AG09309 (cell line): ENCODE measurements around the gene DUSP15.
A peak's percentile ranks its signal among the peaks of the same experiment; 100 is the strongest.

Source experiments
- DNase-seq: peaks from one replicate; pipeline ENCODE4 v3.0.0-alpha.2; 2010; ENCODE audit warnings: low read depth
- H3K4me3 ChIP-seq: 2 replicates; pipeline ENCODE4 v1.5.1; 2011; ENCODE audit warnings: mild to moderate bottlenecking, low read depth, low read length, moderate library complexity; ENCODE audit not compliant: control insufficient read depth
- CTCF ChIP-seq: IDR thresholded peaks from 2 replicates; pipeline ENCODE4 v1.5.1; 2011; ENCODE audit warnings: mild to moderate bottlenecking, low read depth, low read length, inconsistent platforms; ENCODE audit not compliant: insufficient read depth, control insufficient read depth; ENCODE audit errors: missing control alignments

Gene DUSP15

GRCh38 chr20:31866221-31866620 lies 4.1 kb downstream of the DUSP15 start:
- no peak overlapping the region for H3K4me3 ChIP-seq
- no peak for TF ChIP-seq CTCF
- no peak for DNase-seq

GRCh38 chr20:31864521-31865400 lies 5.6 kb downstream of the DUSP15 start:
- no peak overlapping the region for H3K4me3 ChIP-seq
- DNase-seq, result no peak
- no peak for TF ChIP-seq CTCF

GRCh38 chr20:31863296-31864085 lies 6.8 kb downstream of the DUSP15 start:
- TF ChIP-seq CTCF, result no peak
- no peak for DNase-seq
- no peak overlapping the region for H3K4me3 ChIP-seq

- no peak overlapping the region for H3K4me3 ChIP-seq
- no peak for DNase-seq
- TF ChIP-seq CTCF, result no peak
Measured at GRCh38 chr20:31862506-31862905, 7.8 kb downstream of the DUSP15 start.

GRCh38 chr20:31862157-31862470 lies 8.2 kb downstream of the DUSP15 start:
- H3K4me3 ChIP-seq, result no peak overlapping the region
- no peak for TF ChIP-seq CTCF
- DNase-seq, result no peak

- DNase-seq, result no peak
- TF ChIP-seq CTCF, result no peak
Measured at GRCh38 chr20:31861385-31862156, 8.8 kb downstream of the DUSP15 start.

More at GRCh38 chr20:31861385-31862156, 8.8 kb downstream of the DUSP15 start:
- H3K4me3 ChIP-seq, result peak overlapping the region; percentile 11; the same call in 1 of the 2 replicates
